ENCODE results near the gene CAVIN2.

Gene CAVIN2

GRCh38 chr2:191864628-191865374, 17.9 kb upstream of the CAVIN2 start:
- DNase-seq = no peak

- DNase-seq = no peak
Measured at GRCh38 chr2:191863988-191864387, 17.1 kb upstream of the CAVIN2 start.

GRCh38 chr2:191862156-191862775, 15.4 kb upstream of the CAVIN2 start:
- no peak for DNase-seq

DNA sequence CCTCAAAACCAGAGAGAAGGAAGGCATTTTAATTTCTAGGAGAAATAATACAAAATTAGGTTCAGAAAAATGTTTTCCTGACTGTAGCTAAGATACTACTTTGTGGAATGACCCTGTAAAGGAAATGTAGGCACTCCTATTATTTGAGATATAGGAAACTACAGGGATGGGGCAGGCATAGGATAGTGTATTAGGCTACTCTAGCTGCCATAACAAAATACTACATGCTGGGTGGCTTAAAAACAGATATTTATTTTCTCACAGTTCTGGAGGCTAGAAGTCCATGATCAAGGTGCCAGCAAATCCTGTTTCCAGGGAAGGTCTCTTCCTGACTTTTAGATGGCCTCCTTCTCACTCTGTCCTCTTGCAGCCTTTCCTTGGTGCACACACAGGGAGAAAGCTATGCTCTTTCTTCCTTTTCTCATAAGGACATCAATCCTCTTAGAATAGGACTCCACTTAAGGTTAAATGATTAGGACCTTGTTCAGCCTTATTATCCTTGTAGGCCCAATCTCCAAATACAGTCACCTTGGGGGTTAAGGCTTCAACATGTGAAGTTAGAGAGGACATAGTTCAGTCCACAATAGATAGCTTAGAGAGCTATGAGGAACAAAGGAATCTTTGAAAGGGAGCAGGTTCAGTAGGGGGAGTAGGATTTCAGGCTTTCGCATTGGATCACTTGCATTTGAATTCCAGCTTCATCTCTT, 14.0 kb upstream of the CAVIN2 start:
- no peak for DNase-seq

DNA sequence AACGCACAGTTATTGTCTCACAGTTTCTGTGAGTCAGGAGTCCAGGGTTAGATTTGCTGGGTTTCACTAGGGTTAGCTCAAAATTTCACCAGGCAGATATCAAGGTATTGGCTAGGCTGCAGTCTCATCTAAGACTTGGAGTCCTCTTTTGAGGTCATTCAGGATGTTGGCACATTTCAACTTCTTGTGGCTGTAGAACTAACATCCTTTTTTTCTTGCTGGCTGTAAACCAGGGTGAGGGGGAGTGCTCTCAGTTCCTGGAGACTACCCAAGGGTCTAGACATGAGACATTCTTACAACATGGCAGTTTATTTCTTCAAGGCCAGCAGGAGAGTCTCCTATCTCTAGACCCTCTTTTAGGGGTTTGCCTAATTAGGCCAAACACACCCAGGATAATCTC, 12.8 kb upstream of the CAVIN2 start:
- DNase-seq = no peak

DNA sequence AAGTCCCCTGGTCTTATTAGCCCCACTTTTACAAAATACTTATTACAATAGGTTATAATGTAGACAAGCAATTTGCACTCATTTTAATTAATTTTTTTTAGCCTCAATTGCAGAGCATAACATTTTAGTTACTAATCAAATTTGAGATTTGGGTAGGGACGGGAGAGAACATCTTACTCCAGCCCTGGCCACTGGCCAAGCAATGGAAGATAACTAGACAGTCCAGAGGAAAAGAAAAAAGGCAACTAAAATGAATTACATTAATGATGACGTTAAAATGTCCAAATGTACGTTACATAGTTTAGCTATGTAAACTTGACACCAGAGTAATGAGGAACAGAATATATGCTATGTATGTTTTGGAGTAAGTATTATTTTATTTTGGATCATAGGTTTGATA, 11.0 kb upstream of the CAVIN2 start:
- DNase-seq = no peak

GRCh38 chr2:191857259-191857805, 10.4 kb upstream of the CAVIN2 start:
- DNase-seq = no peak

DNA sequence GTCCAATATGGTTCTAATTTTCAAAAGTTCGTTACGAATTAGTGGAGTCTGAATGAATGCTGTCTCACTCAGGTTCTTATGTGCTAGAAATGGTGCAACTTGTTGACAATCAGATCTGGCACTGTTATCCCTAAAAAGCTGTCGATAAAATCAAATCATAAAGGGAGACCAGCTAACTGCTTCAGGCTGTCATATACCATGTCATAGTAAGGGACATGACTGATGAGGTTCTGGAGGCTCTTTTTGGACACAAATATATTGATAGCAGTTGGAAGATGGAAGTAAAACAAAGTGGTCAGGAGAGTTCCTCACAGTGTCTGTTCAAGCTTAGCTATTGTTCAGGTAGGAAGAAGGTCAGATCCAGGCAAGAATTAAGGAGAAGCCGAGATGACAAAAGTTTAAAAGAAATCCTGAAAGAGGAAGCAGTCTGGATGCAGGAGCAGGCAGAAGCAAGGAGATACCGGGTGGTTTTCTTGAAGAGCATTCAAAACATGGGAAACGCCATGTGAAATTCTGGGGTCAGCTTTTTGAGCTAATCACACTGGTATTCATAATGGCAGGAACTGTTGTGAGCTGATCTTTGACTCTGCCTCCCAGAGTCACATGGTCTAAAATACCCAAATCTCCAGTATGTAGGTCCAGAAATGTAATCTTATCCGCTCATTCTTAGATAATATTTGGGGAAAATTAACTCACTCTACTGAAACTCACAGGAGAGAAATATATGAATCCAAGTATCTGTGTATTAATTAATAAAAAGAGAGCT, 9.4 kb upstream of the CAVIN2 start:
- DNase-seq = no peak

DNA sequence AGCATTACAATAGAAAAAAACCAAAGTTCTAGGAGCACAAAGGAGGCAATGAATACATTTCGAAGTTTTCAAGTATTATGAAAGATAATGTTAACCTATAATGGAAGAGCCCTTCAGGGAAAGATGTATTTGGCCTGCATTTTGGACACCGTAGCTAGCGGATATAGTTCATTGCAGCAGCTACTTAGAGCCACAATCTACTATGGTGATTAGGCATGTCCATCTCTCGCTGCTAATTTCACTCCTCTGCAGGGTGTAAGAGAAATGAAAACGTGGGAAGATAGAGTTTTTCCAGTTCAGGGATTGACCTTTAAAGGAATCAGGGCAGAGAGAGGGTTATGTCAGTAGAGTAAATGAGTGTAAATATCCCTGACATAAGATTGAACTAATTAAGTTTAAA, 8.5 kb upstream of the CAVIN2 start:
- DNase-seq = no peak

GRCh38 chr2:191854382-191855372, 7.8 kb upstream of the CAVIN2 start:
- no peak for DNase-seq

DNA sequence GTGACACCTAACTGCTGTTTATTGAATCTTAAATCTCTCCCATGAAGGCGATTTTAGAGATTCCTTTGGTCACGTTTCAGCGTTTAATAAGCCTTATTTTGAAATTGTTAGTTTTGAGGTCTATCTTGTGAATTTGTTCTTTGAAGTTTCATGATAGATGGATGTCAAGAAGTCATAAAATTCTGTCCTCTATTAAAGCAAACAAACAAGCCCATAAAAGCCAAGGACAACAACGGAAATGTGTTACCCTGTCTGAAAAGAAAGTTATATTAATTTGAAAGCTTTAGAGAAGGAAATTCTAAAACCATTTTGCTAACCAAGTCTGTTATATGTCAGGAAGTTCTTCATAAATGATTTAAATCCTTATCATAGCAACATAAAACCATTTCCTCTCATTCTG, 7.0 kb upstream of the CAVIN2 start:
- no peak for DNase-seq

DNA sequence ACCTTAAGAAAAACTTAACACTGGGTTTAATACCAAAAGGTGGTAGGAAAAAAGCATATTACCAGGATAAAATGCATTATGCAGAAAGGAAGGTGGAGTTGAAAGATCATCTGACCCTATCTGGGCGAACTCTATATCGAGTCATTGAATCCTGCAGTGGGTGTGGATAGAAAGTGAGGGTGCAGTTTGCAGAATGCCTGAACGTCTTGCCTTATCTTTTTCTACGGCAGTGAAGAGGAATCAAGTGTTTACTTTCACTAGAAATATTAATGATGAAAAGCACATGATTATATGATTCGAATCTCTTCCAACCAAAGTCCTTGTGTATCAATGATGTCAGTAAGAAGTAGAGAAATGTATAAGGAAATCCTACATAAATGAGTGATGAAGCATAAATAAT, 4.3 kb upstream of the CAVIN2 start:
- DNase-seq = no peak

GRCh38 chr2:191848771-191849767, 2.2 kb upstream of the CAVIN2 start:
- no peak for DNase-seq

DNA sequence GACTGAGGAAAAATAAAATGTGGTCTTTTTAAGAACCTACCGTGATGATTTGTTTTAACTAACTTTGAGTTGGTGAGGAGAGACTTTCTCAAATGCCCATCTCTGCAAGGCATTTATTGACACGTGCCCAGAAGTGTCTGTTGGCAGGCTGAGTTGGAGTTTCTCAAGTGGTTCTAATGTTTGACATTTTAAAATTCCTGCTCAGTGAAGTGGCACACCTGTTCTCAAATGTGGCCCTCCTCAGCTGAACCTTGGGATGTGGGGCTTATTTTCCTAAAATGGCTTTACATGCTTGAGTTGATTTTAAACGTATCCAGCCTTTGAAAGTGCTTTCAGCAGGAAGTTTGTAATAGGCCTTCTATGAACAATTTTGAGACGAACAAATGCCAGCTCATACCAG, 876 bp upstream of the CAVIN2 start:
- no peak for DNase-seq

GRCh38 chr2:191845876-191846514, 893 bp downstream of the CAVIN2 start:
- DNase-seq = no peak

DNA sequence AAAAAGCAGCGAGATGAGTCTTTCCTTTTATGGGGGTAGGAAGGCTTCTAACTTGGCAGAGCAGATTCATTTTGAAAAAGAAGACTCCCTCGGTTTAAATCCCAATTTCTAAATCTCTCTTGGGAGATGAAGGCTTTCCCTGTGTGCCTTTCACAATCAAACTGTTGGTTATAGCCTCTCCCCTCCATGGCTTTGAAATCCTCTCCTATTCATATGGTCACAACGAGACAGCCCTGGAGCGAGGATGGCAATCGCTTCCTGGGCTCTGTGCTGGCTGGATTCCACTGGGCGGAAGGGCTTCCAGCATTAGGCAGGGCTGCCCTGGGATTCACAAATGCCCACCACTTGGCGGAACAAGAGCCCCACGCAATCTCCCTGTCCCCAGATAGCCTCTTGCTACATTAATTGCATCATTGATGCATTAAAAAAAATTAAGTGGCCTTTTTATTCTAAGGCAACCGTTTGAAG, 1.6 kb downstream of the CAVIN2 start:
- DNase-seq = no peak

GRCh38 chr2:191844706-191845105, 2.2 kb downstream of the CAVIN2 start:
- no peak for DNase-seq

GRCh38 chr2:191840921-191841320, 6.0 kb downstream of the CAVIN2 start:
- no peak for DNase-seq

DNA sequence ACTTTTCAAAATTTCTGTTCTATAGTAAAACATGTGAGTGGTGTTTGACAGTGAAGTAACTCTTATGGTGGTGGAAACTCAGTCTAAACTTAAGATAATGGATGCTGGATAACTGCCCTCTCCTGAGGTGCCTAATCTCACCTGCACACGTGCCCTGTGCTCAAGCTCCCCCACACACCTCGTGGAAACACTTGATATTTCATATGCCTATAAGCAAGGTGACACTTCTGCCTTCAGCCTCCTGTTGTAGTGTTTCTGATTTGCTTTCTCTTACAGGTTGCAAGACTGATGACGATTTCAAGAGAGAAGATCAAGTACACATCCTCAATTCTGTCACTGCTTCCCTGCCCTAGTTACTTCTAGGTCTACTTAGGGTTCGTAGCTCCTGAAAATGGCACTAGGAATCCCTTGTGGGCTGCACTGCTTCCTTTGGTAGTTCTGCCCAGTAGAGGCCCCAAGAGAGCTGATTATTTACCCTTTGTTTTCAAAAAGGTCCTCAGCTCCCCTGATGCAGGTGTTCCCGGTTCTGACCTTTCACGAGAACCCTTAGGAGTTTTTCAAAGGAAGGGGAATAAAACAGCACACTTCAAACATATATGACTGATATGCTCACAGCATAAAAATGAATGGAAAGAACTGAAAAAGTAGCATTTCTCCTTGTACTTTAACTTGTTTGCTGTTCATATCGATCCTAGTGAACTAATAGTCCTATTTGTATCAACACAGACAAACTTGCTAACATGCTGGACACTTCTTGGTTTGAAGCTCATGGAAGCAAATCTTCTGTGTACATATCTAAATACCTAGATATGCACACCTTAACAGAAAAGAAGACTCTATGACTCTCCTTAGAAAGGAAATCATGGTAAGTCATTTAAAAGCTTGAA, 6.7 kb downstream of the CAVIN2 start:
- no peak for DNase-seq
